A549 (cell line): ENCODE data around the gene ROS1.

Experiments
- BHLHE40 ChIP-seq: IDR thresholded peaks from 2 replicates; pipeline ENCODE4 v1.6.1; 2012; ENCODE audit warnings: low read depth, low read length, inconsistent platforms
- CTCF ChIP-seq: fragments of >200 bp; sonication (Bioruptor Twin); formaldehyde crosslinking; IDR thresholded peaks from 3 replicates; pipeline ENCODE4 v1.5.1; 2016
- EHMT2 ChIP-seq: fragments of 200-600 bp; sonication (generic); IDR thresholded peaks from 2 replicates; pipeline ENCODE4 v1.6.1; 2016; ENCODE audit warnings: antibody characterized with exemption, low read depth, mild to moderate bottlenecking, moderate library complexity
- ESRRA ChIP-seq: fragments of 150-350 bp; IDR thresholded peaks from 2 replicates; pipeline ENCODE4 v1.6.1; 2014; ENCODE audit warnings: mild to moderate bottlenecking, low read length, borderline replicate concordance
- HDAC2 ChIP-seq: fragments of 200-600 bp; sonication (generic); IDR thresholded peaks from 2 replicates; pipeline ENCODE4 v1.6.1; 2016
- PBX3 ChIP-seq: IDR thresholded peaks from 2 replicates; pipeline ENCODE4 v1.6.1; 2012
- POLR2A ChIP-seq: IDR thresholded peaks from 2 replicates; pipeline ENCODE4 v1.6.1; 2012; ENCODE audit warnings: mild to moderate bottlenecking, low read length
- RCOR1 ChIP-seq: fragments of 150-350 bp; IDR thresholded peaks from 2 replicates; pipeline ENCODE4 v1.6.1; 2014; ENCODE audit warnings: antibody characterized with exemption, low read length, low read depth
- TP53 ChIP-seq: fragments of 250-450 bp; sonication (Bioruptor Pico); IDR thresholded peaks from 2 replicates; pipeline ENCODE4 v1.5.0; 2021; ENCODE audit warnings: mild to moderate bottlenecking, moderate library complexity
- ZFP36 ChIP-seq: fragments of 450-650 bp; IDR thresholded peaks from 2 replicates; pipeline ENCODE4 v1.6.1; 2014; ENCODE audit warnings: borderline replicate concordance; ENCODE audit not compliant: partially characterized antibody
- TF ChIP-seq, protein P1 (sequence below): IDR thresholded peaks from 2 replicates; pipeline ENCODE4 v1.6.1; 2012

GRCh38 chr6:117344444-117345291 lies 81.1 kb downstream of the ROS1 start:
- no peak for TF ChIP-seq ESRRA
- no peak for TF ChIP-seq CTCF
- no peak for TF ChIP-seq TP53
- no peak for TF ChIP-seq HDAC2
- TF ChIP-seq BHLHE40 = no peak
- TF ChIP-seq RCOR1 = no peak
- no peak for TF ChIP-seq EHMT2
- no peak for TF ChIP-seq ZFP36
- TF ChIP-seq, protein P1, sequence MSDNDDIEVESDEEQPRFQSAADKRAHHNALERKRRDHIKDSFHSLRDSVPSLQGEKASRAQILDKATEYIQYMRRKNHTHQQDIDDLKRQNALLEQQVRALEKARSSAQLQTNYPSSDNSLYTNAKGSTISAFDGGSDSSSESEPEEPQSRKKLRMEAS = no peak
- TF ChIP-seq PBX3 = no peak
- no peak for TF ChIP-seq POLR2A
